ENCODE measurements around the gene CNIH2. TPM values are rescaled to one million over a fixed set of nuclear protein-coding genes. Genes with fewer than 3 reads are reported as not detected.

CNIH2 gene
- total and polyA plus RNA-seq, 8 donors: 0.50 to 1.5 (median 0.80) TPM; not detected in 5

DNA sequence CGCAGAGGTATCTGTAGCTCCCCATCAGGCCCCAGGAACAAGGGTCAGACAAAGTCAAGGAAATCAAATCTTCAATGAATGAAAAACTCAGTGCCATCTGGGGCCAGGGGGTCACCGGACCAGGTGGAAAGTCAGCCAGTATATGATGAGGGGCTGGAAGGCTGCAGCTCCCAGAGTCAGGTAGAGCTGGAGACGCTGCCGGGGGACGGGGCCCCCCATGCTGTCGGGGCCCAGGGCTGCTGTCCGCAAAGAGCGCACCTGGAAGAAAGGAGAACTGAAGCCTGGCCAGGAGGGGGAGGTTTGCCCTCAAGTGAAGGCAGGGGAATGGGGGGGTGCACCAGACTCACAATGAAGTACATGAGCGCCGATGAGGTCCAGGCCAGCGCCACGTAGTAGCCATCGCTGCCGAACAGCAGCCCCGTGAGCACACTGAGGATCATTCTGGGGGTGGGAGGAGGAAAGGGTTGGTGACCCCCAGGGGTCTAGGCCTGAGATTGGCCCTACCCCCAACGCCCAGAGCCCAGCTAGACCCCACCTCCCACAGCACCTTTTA is 6.6 kb downstream of the CNIH2 start:
- H3K36me3 ChIP-seq: peaks cover 10 to 32% (median 24%) of the 10 kb centered on the region in 4 donors
- no peaks in the 10 kb centered on the region for H3K27me3 ChIP-seq
- DNase-seq: no peak
- no peak overlapping the region for H3K4me3 ChIP-seq
- no peaks in the 10 kb centered on the region for H3K9me3 ChIP-seq
- 91 to 98% (median 94%) methylated on average over 16 of the region's 16 CpGs for WGBS, 5 donors
- no peak overlapping the region for H3K27ac ChIP-seq
- peaks cover 25 to 54% (median 37%) of the 10 kb centered on the region in 4 donors for H3K4me1 ChIP-seq
- no peak for TF ChIP-seq POLR2A (IDR thresholded peaks at IDR 0.05)
- TF ChIP-seq, protein P1, sequence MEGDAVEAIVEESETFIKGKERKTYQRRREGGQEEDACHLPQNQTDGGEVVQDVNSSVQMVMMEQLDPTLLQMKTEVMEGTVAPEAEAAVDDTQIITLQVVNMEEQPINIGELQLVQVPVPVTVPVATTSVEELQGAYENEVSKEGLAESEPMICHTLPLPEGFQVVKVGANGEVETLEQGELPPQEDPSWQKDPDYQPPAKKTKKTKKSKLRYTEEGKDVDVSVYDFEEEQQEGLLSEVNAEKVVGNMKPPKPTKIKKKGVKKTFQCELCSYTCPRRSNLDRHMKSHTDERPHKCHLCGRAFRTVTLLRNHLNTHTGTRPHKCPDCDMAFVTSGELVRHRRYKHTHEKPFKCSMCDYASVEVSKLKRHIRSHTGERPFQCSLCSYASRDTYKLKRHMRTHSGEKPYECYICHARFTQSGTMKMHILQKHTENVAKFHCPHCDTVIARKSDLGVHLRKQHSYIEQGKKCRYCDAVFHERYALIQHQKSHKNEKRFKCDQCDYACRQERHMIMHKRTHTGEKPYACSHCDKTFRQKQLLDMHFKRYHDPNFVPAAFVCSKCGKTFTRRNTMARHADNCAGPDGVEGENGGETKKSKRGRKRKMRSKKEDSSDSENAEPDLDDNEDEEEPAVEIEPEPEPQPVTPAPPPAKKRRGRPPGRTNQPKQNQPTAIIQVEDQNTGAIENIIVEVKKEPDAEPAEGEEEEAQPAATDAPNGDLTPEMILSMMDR (IDR thresholded peaks at IDR 0.05): no peak
- no peak for TF ChIP-seq POLR2AphosphoS5 (IDR thresholded peaks at IDR 0.05)
- TF ChIP-seq EP300 (IDR thresholded peaks at IDR 0.05): no peak
- intact Hi-C loops (cut with DNase I; ENCODE audit: low total_unique reads): no loop called here

DNA sequence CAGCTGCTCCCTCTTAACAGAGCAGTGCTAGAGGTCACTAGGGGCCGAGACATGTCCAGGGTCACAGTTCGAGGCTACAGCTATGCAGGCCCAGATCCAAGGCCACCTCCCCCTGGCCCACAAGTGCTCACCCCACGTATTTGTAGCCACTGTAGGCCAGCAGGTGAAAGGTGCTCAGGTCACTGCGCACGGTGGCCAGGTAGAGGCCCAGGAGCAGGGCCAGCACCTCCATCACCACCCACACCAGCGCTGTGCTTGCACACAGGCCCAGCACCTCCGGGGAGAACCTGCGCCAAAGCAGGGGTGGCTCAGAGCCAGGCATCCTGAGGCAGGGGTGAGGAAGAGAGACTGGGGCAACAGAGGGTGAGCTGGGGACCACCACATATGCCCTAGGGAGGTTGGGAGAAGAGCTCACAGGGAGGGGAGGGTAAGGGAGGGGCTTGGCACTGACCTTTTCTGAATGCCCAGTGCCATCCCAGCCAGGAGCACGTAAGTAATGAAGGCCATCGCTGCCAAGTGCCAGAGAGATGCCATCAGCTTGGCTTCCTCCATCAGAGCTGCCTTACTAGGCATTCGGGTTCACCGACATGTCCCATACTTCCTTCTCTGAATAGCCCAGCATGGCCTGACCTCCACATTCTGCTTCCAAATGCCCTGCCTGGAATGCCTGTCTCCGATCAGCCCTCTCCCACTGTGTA is 7.4 kb downstream of the CNIH2 start:
- no peak overlapping the region for H3K4me3 ChIP-seq
- no peaks in the 10 kb centered on the region for H3K27me3 ChIP-seq
- H3K4me1 ChIP-seq: peaks cover 30 to 62% (median 44%) of the 10 kb centered on the region in 4 donors
- TF ChIP-seq POLR2A (IDR thresholded peaks at IDR 0.05): no peak
- no peak for TF ChIP-seq POLR2AphosphoS5 (IDR thresholded peaks at IDR 0.05)
- TF ChIP-seq EP300 (IDR thresholded peaks at IDR 0.05): no peak
- TF ChIP-seq, protein P1 (IDR thresholded peaks at IDR 0.05): no peak
- WGBS, 5 donors: 76 to 90% (median 82%) methylated on average over 13 of the region's 13 CpGs
- no peaks in the 10 kb centered on the region for H3K9me3 ChIP-seq
- intact Hi-C loops (cut with DNase I; ENCODE audit: low total_unique reads): no loop called here
- no peak overlapping the region for H3K27ac ChIP-seq
- no peak for DNase-seq
- peaks cover 10 to 32% (median 24%) of the 10 kb centered on the region in 4 donors for H3K36me3 ChIP-seq

DNA sequence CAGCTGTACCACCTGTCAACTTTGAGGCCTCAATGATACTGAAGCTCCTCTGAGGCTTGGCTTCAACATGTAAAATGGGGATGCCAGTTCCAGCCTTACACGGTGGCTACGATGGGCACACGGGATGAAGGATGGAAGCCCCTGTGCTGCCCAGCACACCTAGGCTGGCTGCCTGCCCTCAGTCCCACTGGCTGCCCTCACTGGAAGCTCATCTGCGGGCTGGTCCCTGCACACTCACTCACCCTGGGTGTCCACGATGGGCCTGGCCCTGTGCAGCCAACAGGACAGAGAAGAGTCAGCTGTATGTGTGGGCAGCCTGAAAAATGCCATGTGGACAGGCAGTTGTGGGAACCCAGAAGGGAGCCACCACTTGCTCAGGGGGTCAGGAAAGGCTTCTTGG is 8.7 kb downstream of the CNIH2 start:
- no peak for TF ChIP-seq POLR2AphosphoS5 (IDR thresholded peaks at IDR 0.05)
- TF ChIP-seq, protein P1 (IDR thresholded peaks at IDR 0.05): no peak
- TF ChIP-seq POLR2A (IDR thresholded peaks at IDR 0.05): no peak
- no peak for TF ChIP-seq EP300 (IDR thresholded peaks at IDR 0.05)
- no peak overlapping the region for H3K27ac ChIP-seq
- 75 to 90% (median 82%) methylated on average over 5 of the region's 5 CpGs for WGBS, 5 donors
- peaks cover 10 to 32% (median 24%) of the 10 kb centered on the region in 4 donors for H3K36me3 ChIP-seq
- peaks cover 0 to 11% (median 6%) of the 10 kb centered on the region in 3 donors for H3K27me3 ChIP-seq
- no peaks in the 10 kb centered on the region for H3K9me3 ChIP-seq
- H3K4me3 ChIP-seq: no peak overlapping the region
- peaks cover 30 to 65% (median 52%) of the 10 kb centered on the region in 4 donors for H3K4me1 ChIP-seq
- intact Hi-C loops (cut with DNase I; ENCODE audit: low total_unique reads): no loop called here
- no peak for DNase-seq

DNA sequence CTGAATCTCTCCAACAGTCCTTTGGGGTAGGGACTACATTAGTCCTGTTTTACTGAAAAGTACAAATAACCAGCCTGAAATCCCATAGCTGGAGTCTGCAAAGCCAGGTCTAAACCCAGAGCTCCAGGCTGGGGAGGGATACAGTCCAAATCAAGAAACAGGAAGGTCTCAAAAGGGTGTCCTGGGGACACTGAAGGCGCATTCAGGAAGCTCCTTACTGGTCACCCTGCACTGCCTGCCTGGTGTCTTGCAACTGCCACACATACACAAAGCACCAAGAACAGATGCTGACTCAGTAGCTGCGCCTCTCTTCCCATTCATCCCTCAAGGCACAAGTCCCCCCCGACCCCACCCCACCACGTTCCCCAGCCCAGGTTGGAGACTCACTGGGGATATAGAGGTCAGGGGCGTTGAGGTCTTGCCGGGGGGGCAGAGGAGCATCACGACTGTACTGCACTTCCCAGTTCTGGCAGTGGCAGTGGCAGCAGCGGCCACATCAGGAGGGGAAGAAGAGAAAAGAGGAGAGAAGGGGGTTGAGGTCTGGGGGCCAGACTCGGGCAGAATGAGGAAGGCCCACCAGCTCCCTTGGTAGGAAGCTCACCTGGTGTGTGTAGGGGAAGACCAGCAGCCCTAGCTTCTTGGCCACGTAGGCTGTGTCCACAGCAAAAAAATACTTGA is 9.4 kb downstream of the CNIH2 start:
- WGBS, 5 donors: 70 to 80% (median 74%) methylated on average over 9 to 10 of the region's 10 CpGs
- TF ChIP-seq EP300 (IDR thresholded peaks at IDR 0.05): no peak
- no peak for TF ChIP-seq POLR2AphosphoS5 (IDR thresholded peaks at IDR 0.05)
- TF ChIP-seq, protein P1 (IDR thresholded peaks at IDR 0.05): no peak
- no peak for TF ChIP-seq POLR2A (IDR thresholded peaks at IDR 0.05)
- H3K4me3 ChIP-seq: peak overlapping the region in 1 of 4 donors; percentile 87
- peaks cover 0 to 17% (median 11%) of the 10 kb centered on the region in 3 donors for H3K27me3 ChIP-seq
- H3K36me3 ChIP-seq: peaks cover 10 to 32% (median 24%) of the 10 kb centered on the region in 4 donors
- H3K9me3 ChIP-seq: no peaks in the 10 kb centered on the region
- peak overlapping the region in 1 of 5 donors; percentile 98 for H3K27ac ChIP-seq
- intact Hi-C loops (cut with DNase I; ENCODE audit: low total_unique reads): no loop called here
- no peak for DNase-seq
- peaks cover 30 to 65% (median 51%) of the 10 kb centered on the region in 4 donors for H3K4me1 ChIP-seq

Measured in stomach (tissue), 9 donors.